HG03565 (cell line): ENCODE results near the gene CABLES2.
"Not testable (repeated sequence)": the region's sequence is repeated elsewhere in the genome, so short reads cannot be mapped to it uniquely, and the experiment has no call there.

Experiments
- ATAC-seq: cut with Tn5 transposase; IDR thresholded peaks from one replicate; pipeline ENCODE4 v1.9.1; 2021; ENCODE audit warnings: mild to moderate bottlenecking, moderate library complexity; ENCODE audit not compliant: unreplicated experiment

Gene CABLES2

GRCh38 chr20:62437496-62437895 is 30.4 kb upstream of the CABLES2 start:
- ATAC-seq = no peak

DNA sequence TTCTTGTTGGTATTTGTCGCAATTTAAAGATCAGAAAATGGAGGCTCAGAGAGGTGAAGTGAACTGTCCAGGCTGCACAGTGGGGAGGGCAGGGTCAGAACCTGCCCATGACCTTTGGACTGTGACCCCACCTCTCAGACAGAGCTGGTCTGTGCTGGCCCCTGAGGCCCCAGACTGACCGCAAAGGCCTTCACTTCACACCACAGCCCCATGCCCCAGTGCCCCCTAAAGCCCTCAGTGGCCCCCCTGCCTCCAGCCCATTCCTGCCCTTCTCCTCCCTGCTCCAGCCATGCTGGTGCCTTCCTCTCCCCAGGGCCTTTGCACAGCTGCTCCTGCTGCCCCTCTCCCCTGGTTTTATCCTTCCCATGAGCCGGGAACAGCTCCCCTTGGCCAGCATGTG is 29.6 kb upstream of the CABLES2 start:
- ATAC-seq = no peak

- ATAC-seq = no peak
Observed at GRCh38 chr20:62433658-62434497, 26.8 kb upstream of the CABLES2 start.

- ATAC-seq = no peak
Observed at GRCh38 chr20:62430866-62431447, 23.9 kb upstream of the CABLES2 start.

GRCh38 chr20:62430311-62430853 is 23.3 kb upstream of the CABLES2 start:
- ATAC-seq = no peak

- ATAC-seq = no peak
Observed at GRCh38 chr20:62429455-62430310, 22.6 kb upstream of the CABLES2 start.

DNA sequence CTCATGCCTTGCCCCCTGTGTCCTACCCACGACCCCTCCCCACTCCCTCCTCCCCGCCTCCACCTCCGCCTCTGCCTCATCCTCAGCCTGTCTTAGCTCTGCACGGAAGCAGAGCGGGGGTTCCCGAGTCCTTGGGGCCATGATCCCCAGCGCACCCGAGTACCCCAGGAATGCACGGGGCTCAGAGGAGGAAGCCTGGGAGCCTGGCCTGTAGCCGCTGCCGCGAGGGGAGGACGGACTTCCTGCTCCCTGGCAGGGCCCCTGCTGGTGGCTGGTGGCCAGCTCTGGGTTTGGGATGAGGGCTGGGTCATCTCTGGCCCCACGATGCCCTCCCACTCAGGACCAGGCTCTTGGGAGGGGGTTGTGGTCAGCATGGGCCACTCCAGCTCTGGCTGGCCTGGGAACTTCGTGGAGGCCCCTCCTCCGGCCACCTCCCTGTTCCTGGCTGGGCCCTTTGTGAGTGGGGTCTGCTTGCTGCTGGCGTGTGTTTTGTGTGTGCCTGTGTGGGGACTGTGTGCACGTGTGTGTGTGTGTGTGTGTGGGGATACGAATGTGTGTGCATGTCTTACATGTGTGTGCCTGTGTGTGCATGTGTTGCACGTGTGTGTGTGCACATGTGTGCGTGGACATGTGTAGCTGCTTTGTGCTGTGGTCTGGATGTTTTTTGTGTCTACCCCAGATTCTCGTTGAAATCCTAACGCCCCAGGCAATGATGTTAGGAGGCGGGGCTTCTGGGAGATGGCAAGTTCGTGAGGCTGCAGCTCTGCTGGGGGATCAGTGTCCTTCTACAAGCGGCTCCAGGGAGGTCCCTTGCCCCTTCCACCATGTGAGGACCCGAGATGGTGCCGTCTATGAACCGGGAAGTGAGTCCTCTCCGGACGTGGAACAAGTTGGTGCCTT is 21.6 kb upstream of the CABLES2 start:
- no peak for ATAC-seq

DNA sequence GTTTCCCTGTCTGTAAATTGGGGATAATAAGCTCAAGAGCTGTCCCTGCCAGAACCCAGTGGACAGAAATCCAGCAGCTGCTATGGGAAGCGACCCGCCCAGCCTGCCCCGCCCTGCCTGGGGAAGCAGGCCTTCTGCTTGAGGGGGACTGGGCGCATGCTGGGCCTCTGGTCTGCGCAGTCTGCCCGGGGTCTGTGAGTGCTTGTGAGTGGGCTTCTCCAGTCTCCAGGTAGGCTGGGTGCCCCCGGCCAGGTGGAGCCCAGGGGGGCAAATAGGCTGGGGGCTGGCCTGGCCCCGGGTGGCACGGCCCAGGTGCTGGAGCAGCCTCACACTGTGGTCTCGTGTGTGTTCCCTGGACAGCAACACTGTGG is 20.9 kb upstream of the CABLES2 start:
- no peak for ATAC-seq

- ATAC-seq = no peak
Observed at GRCh38 chr20:62427172-62428001, 20.3 kb upstream of the CABLES2 start, which contains the start of gene RBBP8NL. RBBP8NL (minus strand) TSS chr20:62427539; CDS start chr20:62419647, 7,892 bp downstream.

- ATAC-seq = no peak
Observed at GRCh38 chr20:62426699-62427131, 19.6 kb upstream of the CABLES2 start.

DNA sequence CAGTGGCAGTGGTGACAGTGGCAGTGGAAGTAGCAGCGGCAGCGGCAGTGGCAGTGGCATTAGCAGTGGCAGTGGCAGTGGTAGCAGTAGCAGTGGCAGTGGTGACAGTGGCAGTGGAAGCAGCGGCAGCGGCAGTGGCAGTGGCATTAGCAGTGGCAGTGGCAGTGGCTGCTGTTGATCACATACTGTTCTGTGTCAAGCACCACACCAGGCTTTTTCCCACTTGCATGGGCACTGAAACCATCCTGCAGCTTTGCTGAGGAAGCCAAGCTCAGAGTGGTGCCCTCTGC is 18.9 kb upstream of the CABLES2 start:
- not testable (repeated sequence) for ATAC-seq

- no peak for ATAC-seq
Observed at GRCh38 chr20:62425281-62426058, 18.4 kb upstream of the CABLES2 start.

GRCh38 chr20:62424249-62425107 is 17.4 kb upstream of the CABLES2 start:
- no peak for ATAC-seq

DNA sequence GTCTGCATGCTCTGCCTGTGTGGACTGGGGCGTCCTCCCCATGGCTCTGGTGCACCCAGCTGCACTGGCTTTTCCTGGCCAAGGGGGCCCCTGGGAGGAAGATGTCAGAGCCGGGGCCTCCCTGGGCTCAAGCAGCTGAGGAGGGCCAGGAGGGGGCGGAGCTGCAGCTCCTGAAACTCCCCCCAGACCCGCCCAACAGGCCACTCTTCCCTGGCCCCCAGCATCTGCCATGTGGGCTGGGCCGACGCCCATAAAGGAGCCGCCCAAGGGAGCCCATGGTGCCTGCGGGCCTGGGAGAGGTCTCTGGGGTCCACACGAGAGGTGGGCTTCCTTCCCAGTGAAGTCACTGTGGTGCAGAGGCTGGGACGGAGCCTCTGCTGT is 16.2 kb upstream of the CABLES2 start:
- no peak for ATAC-seq

GRCh38 chr20:62422636-62423325 is 15.7 kb upstream of the CABLES2 start:
- ATAC-seq = no peak

DNA sequence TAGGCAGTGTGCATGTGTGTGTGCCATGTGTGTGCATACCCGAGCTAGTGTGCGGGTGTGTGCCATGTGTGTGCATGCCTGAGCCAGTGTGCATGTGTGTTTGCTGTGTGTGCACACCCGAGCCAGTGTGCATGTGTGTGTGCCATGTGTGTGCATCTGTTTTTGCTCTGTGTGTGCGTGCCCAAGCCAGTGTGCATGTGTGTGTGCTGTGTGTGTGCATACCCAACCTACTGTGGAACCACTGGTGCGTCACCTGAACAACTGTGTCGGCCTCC is 14.6 kb upstream of the CABLES2 start:
- ATAC-seq = no peak

DNA sequence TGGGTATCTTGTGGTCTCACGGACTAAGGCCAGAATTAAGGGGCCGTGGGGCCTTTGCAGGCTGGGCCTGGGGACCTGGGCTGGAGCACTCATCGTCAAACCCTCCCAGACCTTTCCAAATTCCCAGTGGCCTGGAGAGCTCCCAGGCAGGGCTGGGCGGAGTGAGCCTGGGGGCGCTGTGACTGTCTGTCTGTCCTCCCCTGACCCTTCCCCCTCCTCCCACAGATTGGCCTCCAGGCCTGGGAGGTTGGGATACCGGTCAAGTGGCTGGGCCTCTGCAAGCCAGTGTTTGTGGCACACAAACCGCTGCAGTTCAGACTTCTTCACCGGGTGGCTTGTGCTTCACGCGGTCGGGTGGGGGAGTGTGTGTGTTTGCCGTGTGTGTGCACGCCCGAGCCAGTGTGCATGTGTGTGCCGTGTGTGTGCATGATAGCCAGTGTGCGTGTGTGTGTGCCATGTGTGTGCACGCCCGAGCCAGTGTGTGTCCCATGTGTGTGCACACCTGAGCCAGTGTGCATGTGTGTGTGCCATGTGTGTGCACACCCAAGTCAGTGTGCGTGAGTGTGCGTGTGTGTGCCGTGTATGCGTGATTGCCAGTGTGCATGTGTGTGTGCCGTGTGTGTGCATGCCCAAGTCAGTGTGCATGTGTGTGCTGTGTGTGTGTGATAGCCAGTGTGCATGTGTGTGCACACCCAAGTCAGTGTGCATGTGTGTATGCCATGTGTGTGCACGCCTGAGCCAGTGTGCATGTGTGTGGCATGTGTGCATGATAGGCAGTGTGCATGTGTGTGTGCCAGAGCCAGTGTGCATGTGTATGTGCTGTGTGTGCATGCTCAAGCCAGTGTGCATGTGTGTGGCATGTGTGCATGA is 14.0 kb upstream of the CABLES2 start:
- no peak for ATAC-seq
